Stimulated activated naive CD8-positive, alpha-beta T cell treated with anti-CD3 and anti-CD28 coated beads, Interleukin-15, Interleukin-2, amounts not matched to agents 100 ng/mL and 50 ng/mL, for 24 hours (primary cell): ENCODE data around the gene BHLHA9.
A peak's percentile ranks its signal among the peaks of the same experiment; 100 is the strongest.
"Not testable (repeated sequence)": the region's sequence is repeated elsewhere in the genome, so short reads cannot be mapped to it uniquely, and the experiment has no call there.

Experiments
- H3K27ac Mint-ChIP-seq: one replicate; pipeline ENCODE4 v1.8.0; 2021; ENCODE audit warnings: mild to moderate bottlenecking, mixed read lengths
- H3K27me3 Mint-ChIP-seq: one replicate; pipeline ENCODE4 v1.8.0; 2021; ENCODE audit warnings: mixed read lengths
- H3K36me3 Mint-ChIP-seq: one replicate; pipeline ENCODE4 v1.8.0; 2021; ENCODE audit warnings: low read depth, mixed read lengths
- H3K4me1 Mint-ChIP-seq: one replicate; pipeline ENCODE4 v1.8.0; 2021; ENCODE audit warnings: low read depth, mixed read lengths
- H3K4me3 Mint-ChIP-seq: one replicate; pipeline ENCODE4 v1.8.0; 2021; ENCODE audit warnings: mild to moderate bottlenecking, mixed read lengths
- H3K9me3 Mint-ChIP-seq: one replicate; pipeline ENCODE4 v1.8.0; 2021; ENCODE audit warnings: mixed read lengths

Gene BHLHA9

DNA sequence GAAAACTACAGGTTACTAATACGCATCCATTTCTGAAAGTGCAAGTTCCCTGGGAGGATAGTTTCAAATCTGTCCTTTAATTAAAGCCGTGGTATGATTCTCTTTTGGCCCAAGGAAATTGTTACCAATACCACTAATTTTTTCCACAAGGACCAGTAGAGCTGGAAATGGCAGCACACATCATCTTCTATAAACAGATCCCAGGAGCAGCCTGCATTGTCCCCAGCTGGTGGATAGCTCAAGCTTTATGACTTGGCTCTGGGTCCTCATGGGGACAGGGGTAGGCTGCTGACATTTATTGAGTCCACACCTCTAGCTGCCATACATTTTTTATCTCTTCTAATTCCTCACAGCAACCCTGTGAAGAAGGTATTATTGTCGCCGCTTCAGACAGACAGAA, 35.8 kb upstream of the BHLHA9 start:
- Mint-ChIP-seq H3K27me3 (peaks cover 36% of the 10 kb centered on the region), H3K4me1 (peaks cover 15% of the 10 kb centered on the region), H3K36me3 (no peaks in the 10 kb centered on the region), H3K4me3 (no peak overlapping the region), H3K9me3 (no peaks in the 10 kb centered on the region), H3K27ac (no peak overlapping the region)

DNA sequence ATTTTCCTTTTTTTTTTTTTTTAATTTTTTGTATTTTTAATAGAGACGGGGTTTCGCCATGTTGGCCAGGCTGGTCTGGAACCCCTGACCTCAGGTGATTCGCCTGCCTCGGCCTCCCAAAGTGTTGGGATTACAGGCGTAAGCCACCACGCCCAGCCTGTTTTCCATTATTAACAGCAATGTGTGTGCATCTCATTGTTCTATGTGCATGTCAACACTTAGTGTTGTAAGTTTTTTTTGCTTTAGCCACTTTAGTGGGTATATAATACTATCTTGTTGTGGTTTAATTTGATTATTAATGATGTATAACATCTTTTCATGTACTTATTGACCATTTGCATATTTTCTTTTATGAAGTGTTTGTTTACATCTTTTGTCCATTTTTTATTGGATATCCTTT, 32.8 kb upstream of the BHLHA9 start:
- Mint-ChIP-seq H3K4me3 (no peak overlapping the region), H3K4me1 (peaks cover 16% of the 10 kb centered on the region), H3K27ac (no peak overlapping the region), H3K36me3 (no peaks in the 10 kb centered on the region), H3K9me3 (no peaks in the 10 kb centered on the region), H3K27me3 (peaks cover 29% of the 10 kb centered on the region)

DNA sequence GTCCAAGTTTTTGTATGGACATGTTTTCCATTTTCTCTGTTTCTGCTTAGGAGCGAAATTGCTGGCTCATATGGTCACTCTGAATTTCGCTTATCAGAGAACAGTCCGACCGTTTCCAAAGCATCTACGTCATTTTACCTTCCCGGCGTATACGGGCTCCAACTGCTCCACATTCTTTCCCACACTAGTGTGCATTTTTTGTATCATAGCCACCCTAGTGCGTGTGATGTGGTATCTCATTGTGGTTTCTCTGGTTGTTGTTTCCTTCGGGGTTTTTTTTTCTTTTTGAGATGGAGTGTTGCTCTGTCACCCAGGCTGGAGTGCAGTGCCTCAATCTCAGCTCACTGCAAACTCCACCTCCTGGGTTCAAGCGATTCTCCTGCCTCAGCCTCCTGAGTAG, 31.0 kb upstream of the BHLHA9 start:
- no peaks in the 10 kb centered on the region for H3K9me3 Mint-ChIP-seq
- H3K4me3 Mint-ChIP-seq = no peak overlapping the region
- peaks cover 22% of the 10 kb centered on the region for H3K27me3 Mint-ChIP-seq
- no peak overlapping the region for H3K27ac Mint-ChIP-seq
- peaks cover 16% of the 10 kb centered on the region for H3K4me1 Mint-ChIP-seq
- no peaks in the 10 kb centered on the region for H3K36me3 Mint-ChIP-seq

GRCh38 chr17:1240426-1240825, 29.8 kb upstream of the BHLHA9 start:
- not testable (repeated sequence) for H3K4me3 Mint-ChIP-seq, H3K27ac Mint-ChIP-seq
- peaks cover 18% of the 10 kb centered on the region for H3K27me3 Mint-ChIP-seq

GRCh38 chr17:1241929-1242328, 28.3 kb upstream of the BHLHA9 start:
- no peak overlapping the region for H3K27ac Mint-ChIP-seq
- peaks cover 18% of the 10 kb centered on the region for H3K27me3 Mint-ChIP-seq
- no peaks in the 10 kb centered on the region for H3K9me3 Mint-ChIP-seq
- no peaks in the 10 kb centered on the region for H3K36me3 Mint-ChIP-seq
- no peak overlapping the region for H3K4me3 Mint-ChIP-seq
- peaks cover 16% of the 10 kb centered on the region for H3K4me1 Mint-ChIP-seq

More at GRCh38 chr17:1240426-1240825, 29.8 kb upstream of the BHLHA9 start:
- H3K4me1 Mint-ChIP-seq = peaks cover 16% of the 10 kb centered on the region
- H3K36me3 Mint-ChIP-seq, H3K9me3 Mint-ChIP-seq: not testable (repeated sequence)

DNA sequence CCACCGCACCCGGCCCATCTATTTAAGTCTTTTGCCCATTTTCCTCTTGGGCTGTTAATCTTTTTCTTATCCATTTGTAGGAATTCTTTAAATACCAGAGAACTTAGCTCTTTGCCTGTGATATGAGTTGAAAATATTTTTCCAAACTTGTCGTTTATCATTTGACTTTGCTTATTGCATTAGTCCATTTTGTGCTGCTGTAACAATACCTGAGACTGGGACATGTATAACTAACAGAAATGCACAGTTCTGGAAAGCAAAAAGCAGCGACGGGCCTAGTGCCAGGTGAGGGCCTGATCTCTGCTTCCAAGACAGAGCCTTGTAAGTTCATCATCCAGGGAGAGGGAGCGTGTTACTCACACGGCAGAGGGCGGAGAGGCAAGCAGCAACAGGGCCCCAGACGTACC, 25.6 kb upstream of the BHLHA9 start:
- Mint-ChIP-seq H3K36me3 (no peaks in the 10 kb centered on the region), H3K9me3 (no peaks in the 10 kb centered on the region), H3K4me3 (no peak overlapping the region), H3K27me3 (peaks cover 14% of the 10 kb centered on the region), H3K4me1 (peaks cover 10% of the 10 kb centered on the region), H3K27ac (no peak overlapping the region)

- peaks cover 7% of the 10 kb centered on the region for H3K4me1 Mint-ChIP-seq
- H3K4me3 Mint-ChIP-seq = no peak overlapping the region
- peaks cover 12% of the 10 kb centered on the region for H3K27me3 Mint-ChIP-seq
- H3K36me3 Mint-ChIP-seq = no peaks in the 10 kb centered on the region
- H3K27ac Mint-ChIP-seq = no peak overlapping the region
- H3K9me3 Mint-ChIP-seq = no peaks in the 10 kb centered on the region
Observed at GRCh38 chr17:1251866-1252608, 18.2 kb upstream of the BHLHA9 start.

- H3K4me1 Mint-ChIP-seq = peaks cover 26% of the 10 kb centered on the region
- no peak overlapping the region for H3K4me3 Mint-ChIP-seq
- no peak overlapping the region for H3K27ac Mint-ChIP-seq
- H3K9me3 Mint-ChIP-seq = no peaks in the 10 kb centered on the region
- no peaks in the 10 kb centered on the region for H3K36me3 Mint-ChIP-seq
- H3K27me3 Mint-ChIP-seq = peaks cover 23% of the 10 kb centered on the region
Observed at GRCh38 chr17:1255041-1255440, 15.2 kb upstream of the BHLHA9 start.

- H3K9me3 Mint-ChIP-seq = no peaks in the 10 kb centered on the region
- peaks cover 30% of the 10 kb centered on the region for H3K27me3 Mint-ChIP-seq
- H3K4me3 Mint-ChIP-seq = no peak overlapping the region
- peaks cover 33% of the 10 kb centered on the region for H3K4me1 Mint-ChIP-seq
- no peaks in the 10 kb centered on the region for H3K36me3 Mint-ChIP-seq
- H3K27ac Mint-ChIP-seq = no peak overlapping the region
Observed at GRCh38 chr17:1256699-1257098, 13.5 kb upstream of the BHLHA9 start.

- Mint-ChIP-seq H3K36me3 (no peaks in the 10 kb centered on the region), H3K9me3 (no peaks in the 10 kb centered on the region), H3K4me1 (peaks cover 29% of the 10 kb centered on the region), H3K27me3 (peaks cover 25% of the 10 kb centered on the region), H3K4me3 (peak overlapping the region; percentile 38), H3K27ac (no peak overlapping the region)
Observed at GRCh38 chr17:1260086-1260769, 10.0 kb upstream of the BHLHA9 start.

- H3K27me3 Mint-ChIP-seq = peaks cover 22% of the 10 kb centered on the region
- no peaks in the 10 kb centered on the region for H3K9me3 Mint-ChIP-seq
- peak overlapping the region; percentile 38 for H3K4me3 Mint-ChIP-seq
- H3K4me1 Mint-ChIP-seq = peaks cover 29% of the 10 kb centered on the region
- no peak overlapping the region for H3K27ac Mint-ChIP-seq
- H3K36me3 Mint-ChIP-seq = no peaks in the 10 kb centered on the region
Observed at GRCh38 chr17:1260770-1261161, 9.5 kb upstream of the BHLHA9 start.

DNA sequence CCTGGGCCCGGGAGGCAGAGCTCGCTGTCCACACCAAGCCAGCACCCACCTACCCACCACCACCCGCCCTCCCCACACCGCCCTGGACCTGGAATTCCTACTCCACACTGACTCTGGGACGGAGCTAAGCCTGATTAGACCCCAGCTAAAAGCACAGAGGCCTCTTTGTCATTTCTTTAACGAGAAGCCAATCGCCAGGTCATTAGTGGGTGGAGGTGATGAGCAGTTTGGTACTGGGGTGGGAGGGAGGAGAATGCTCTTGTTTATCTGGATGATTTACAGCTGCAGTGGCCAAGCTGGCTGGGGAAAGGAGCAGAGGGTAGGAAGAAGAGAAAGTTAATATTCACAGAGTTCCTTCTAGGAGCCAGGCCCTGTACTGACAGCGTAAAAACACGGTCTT, 6.0 kb upstream of the BHLHA9 start:
- H3K36me3 Mint-ChIP-seq = no peaks in the 10 kb centered on the region
- H3K27me3 Mint-ChIP-seq = peaks cover 13% of the 10 kb centered on the region
- peaks cover 17% of the 10 kb centered on the region for H3K4me1 Mint-ChIP-seq
- no peak overlapping the region for H3K27ac Mint-ChIP-seq
- no peak overlapping the region for H3K4me3 Mint-ChIP-seq
- no peaks in the 10 kb centered on the region for H3K9me3 Mint-ChIP-seq

GRCh38 chr17:1267471-1267943, 2.7 kb upstream of the BHLHA9 start:
- Mint-ChIP-seq H3K27ac (peak overlapping the region; percentile 32), H3K4me1 (peaks cover 6% of the 10 kb centered on the region), H3K27me3 (peaks cover 20% of the 10 kb centered on the region), H3K36me3 (no peaks in the 10 kb centered on the region), H3K9me3 (no peaks in the 10 kb centered on the region), H3K4me3 (peak overlapping the region; percentile 78)

DNA sequence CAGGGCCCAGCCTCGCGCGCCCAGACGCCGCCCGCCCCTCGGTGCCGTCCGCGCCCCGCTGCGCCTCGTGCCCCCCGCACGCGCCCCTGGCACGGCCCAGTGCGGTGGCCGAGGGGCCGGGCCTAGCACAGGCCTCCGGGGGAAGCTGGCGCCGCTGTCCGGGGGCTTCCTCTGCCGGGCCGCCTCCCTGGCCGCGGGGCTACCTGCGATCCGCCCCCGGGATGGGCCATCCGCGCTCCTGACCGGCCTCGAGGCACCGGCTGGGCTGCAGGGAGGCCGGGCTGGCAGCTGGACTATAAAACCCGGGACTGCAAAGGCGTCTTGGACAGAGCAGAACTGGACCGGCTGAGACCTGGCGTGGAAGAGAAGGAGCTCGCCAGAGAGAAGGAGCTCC, 783 bp downstream of the BHLHA9 start:
- Mint-ChIP-seq H3K4me3 (no peak overlapping the region), H3K9me3 (no peaks in the 10 kb centered on the region), H3K27me3 (peaks cover 41% of the 10 kb centered on the region), H3K4me1 (peaks cover 6% of the 10 kb centered on the region), H3K27ac (no peak overlapping the region), H3K36me3 (no peaks in the 10 kb centered on the region)

DNA sequence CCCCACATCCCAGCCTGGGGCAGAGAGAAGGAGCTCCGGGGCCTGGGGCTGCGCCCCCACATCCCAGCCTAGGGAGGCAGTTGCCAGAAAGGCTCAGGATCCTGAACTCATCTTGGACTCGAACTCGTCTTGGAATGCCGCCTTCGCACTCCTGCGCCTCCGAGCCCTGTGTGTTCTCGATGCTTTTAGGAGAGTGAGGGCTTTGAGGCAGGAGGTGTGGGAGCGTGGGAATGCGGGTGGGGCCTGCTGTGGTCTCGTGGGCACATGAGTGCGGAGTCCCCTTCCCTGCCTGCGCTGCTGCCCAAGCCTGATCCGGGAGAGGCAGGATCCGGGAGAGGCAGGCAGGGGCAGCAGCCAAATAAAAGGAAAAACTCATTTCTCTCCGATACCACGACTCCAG, 1.2 kb downstream of the BHLHA9 start:
- no peak overlapping the region for H3K27ac Mint-ChIP-seq
- peaks cover 43% of the 10 kb centered on the region for H3K27me3 Mint-ChIP-seq
- H3K4me3 Mint-ChIP-seq = no peak overlapping the region

More for the DNA sequence above, 1.2 kb downstream of the BHLHA9 start:
- Mint-ChIP-seq H3K4me1 (peaks cover 6% of the 10 kb centered on the region), H3K36me3 (no peaks in the 10 kb centered on the region), H3K9me3 (no peaks in the 10 kb centered on the region)
